ENCODE results near the gene TF.

The TF gene

DNA sequence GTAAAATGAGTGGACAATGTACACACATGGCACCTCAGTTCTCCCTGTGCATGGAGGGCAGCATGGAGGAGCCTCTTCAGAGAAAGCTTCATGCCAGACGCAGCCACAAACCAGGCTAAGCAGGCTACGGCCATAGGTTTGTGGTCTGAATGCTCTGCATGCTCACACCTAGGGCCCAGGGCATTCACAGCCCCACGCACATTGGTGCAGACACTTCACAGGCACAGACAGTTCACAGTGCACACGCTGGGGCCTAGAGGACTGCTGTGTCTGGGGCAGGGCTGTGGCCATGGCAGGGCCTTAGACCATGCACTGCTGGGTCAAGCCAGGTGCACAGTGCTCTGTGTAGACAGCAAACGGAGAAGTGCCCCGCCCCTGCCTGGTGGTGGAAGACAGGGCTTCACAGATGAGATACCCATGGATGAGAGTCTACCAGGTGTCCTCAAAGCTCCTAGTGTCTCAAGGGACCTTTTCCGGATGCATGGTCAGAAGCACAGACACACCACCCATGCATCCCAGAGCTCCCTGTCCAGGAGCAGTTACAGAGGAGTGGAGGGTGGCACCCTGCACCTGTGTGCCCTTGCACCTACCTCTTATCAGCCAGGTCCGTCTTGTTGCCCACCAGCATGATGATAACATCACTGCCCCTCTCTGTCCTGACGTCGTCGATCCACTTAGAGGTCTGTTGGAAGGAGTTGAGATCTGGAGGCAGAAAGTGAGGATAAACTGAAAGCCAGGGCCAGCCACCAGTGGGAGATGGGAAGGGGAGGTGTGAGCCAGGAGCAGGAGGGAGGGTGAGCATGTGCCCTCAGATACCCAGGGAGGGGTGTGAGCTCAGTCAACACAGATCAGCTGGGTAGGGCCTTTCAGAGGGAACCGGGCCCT is 93.0 kb downstream of the TF start:
- DNase-seq (ENCODE audit: low read depth), result no peak
- TF ChIP-seq, protein P1, sequence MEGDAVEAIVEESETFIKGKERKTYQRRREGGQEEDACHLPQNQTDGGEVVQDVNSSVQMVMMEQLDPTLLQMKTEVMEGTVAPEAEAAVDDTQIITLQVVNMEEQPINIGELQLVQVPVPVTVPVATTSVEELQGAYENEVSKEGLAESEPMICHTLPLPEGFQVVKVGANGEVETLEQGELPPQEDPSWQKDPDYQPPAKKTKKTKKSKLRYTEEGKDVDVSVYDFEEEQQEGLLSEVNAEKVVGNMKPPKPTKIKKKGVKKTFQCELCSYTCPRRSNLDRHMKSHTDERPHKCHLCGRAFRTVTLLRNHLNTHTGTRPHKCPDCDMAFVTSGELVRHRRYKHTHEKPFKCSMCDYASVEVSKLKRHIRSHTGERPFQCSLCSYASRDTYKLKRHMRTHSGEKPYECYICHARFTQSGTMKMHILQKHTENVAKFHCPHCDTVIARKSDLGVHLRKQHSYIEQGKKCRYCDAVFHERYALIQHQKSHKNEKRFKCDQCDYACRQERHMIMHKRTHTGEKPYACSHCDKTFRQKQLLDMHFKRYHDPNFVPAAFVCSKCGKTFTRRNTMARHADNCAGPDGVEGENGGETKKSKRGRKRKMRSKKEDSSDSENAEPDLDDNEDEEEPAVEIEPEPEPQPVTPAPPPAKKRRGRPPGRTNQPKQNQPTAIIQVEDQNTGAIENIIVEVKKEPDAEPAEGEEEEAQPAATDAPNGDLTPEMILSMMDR (conservative IDR thresholded peaks at IDR 0.05; ENCODE audit: low read depth, low read length), result no peak
- H3K4me3 ChIP-seq (ENCODE audit: low read depth, low read length), result no peak overlapping the region

DNA sequence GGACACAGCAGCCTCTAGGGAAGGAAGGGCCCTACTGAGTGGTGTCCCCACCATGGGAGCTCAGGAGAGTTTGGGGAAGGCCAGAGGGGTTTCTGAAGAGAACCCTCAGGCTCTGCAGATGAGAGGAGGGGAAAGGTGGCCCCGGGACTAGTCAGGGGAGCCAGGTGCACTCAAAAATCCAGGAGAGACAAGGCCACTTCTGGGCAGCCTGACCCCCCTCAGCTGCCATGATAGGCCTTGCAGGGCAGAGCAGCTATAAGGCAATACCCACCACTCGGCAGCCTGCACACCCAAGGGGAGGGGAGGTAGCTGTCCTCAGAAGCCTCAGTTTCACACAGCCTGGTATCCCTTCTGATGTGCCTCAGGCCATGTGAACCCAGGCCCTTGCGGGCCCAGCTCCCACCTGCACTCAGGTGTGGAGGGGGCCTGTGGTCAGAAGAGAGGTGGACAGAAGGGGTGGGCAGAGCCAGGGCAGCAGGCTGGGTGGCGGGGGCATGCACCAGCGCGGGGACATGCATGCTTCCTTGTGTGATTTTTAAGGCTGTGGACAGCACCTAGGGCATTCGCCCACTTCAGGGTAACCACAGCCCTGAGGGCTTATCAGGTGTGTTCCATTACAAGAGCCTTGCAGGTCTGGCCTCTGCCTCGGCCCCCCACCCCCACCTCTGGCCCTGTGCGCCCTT is 94.0 kb downstream of the TF start:
- H3K4me3 ChIP-seq (ENCODE audit: low read depth, low read length), result no peak overlapping the region
- TF ChIP-seq, protein P1 (conservative IDR thresholded peaks at IDR 0.05; ENCODE audit: low read depth, low read length), result no peak
- DNase-seq (ENCODE audit: low read depth), result no peak

DNA sequence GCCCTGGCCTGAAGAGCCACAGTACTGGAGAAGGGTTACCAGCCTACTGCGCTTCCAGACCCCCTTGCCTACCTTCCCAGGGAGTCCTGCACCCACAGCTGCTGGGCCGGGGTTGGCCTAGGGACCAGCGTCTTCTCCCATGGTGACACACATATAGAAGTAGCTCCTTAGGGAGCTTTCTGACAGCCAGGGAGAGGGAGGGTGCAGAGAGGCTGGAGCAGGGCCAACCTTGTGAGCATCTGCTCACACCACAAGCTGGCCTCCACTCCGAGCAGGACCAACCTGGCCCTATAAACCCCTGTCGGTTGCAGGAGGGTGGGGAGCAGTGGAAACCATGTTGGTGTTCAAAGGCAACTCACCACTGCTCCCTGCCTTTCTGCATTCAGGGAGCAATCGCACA is 94.6 kb downstream of the TF start:
- DNase-seq (ENCODE audit: low read depth), result no peak

DNA sequence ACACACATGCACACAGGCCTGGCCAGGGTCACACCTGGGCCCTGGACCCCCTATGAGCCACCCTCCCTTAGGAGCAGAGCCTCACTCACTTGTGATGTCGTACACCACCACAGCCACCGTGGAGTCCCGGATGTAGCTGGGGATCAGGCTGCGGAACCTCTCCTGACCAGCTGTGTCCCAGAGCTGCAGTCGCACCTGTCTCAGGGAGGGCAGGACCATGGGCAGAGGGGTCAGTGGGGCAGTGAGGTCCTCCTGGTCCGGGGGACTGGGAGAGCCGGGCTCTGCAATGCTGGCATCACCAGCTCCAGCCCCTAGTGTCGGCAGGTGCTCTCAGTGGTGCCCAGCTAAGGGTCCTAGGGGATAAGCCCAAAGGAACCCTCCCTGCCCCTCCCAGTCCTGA is 95.0 kb downstream of the TF start:
- TF ChIP-seq, protein P1 (conservative IDR thresholded peaks at IDR 0.05; ENCODE audit: low read depth, low read length), result no peak
- DNase-seq (ENCODE audit: low read depth), result no peak
- H3K4me3 ChIP-seq (ENCODE audit: low read depth, low read length), result no peak overlapping the region

More for the DNA sequence above, 94.6 kb downstream of the TF start:
- no peak overlapping the region for H3K4me3 ChIP-seq (ENCODE audit: low read depth, low read length)
- TF ChIP-seq, protein P1 (conservative IDR thresholded peaks at IDR 0.05; ENCODE audit: low read depth, low read length), result no peak

DNA sequence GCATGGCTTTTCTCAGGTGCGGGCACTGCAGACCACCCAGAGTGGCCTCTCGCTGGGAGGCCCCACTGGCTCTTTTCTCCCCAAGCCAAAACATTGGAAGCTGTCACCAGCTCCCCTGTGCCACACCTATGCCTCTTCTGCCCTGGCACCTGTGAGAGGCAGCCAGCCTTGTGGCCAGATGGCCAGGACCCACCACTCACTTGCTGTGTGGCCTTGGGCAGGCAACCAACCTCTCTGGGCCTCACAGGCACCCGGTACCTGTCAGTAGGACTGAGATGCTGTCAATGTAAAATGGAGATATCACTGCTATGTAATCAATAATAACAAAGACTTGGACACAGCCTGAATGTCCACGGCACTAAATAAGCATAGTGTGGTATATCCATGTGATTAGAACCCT is 96.0 kb downstream of the TF start:
- TF ChIP-seq, protein P1 (conservative IDR thresholded peaks at IDR 0.05; ENCODE audit: low read depth, low read length), result no peak
- no peak overlapping the region for H3K4me3 ChIP-seq (ENCODE audit: low read depth, low read length)
- no peak for DNase-seq (ENCODE audit: low read depth)

DNA sequence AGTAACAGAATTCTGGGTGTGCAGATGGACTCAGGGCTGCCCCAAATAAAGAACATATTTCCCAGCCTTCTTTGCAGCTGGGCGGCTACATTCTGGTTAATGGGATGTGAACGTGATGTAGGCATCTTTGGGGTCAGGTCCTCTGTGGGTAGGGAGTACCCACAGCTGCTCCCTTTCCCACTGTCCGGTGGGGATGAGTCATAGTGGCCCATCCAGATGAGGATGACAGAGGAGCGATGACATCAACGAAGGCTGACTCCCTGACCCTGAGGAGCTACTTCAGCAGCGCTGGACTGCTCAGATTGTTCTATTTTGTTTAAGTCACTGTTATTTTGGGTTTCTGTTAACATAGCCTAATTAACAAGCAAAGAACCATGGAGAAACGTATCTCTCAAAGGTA is 97.4 kb downstream of the TF start:
- no peak overlapping the region for H3K4me3 ChIP-seq (ENCODE audit: low read depth, low read length)
- TF ChIP-seq, protein P1 (conservative IDR thresholded peaks at IDR 0.05; ENCODE audit: low read depth, low read length), result no peak

More for the DNA sequence above, 97.4 kb downstream of the TF start:
- peak; percentile 89 for DNase-seq (ENCODE audit: low read depth)
